ENCODE measurements around the gene NSG1. TPM values are rescaled to one million over a fixed set of nuclear protein-coding genes. Genes with fewer than 3 reads are reported as not detected.
"Not testable (repeated sequence)": the region's sequence is repeated elsewhere in the genome, so short reads cannot be mapped to it uniquely, and the experiment has no call there.

NSG1 gene
- total RNA-seq, 1 donor from 2014 or later, result not detected

- no peak for DNase-seq (ENCODE audit: low spot score)
- Mint-ChIP-seq H3K27ac (no peak overlapping the region), H3K4me3 (ENCODE audit: low read depth) (no peak overlapping the region), H3K4me1 (ENCODE audit: low read depth) (peaks cover 12% of the 10 kb centered on the region), H3K36me3 (ENCODE audit: low read depth) (peaks cover 21% of the 10 kb centered on the region), H3K27me3 (ENCODE audit: low read depth) (no peaks in the 10 kb centered on the region), H3K9me3 (no peaks in the 10 kb centered on the region)
- intact Hi-C loops (cut with micrococcal nuclease), result no loop called here
Measured at GRCh38 chr4:4418676-4419390, 31.9 kb downstream of the NSG1 start.

GRCh38 chr4:4419896-4420295, 33.0 kb downstream of the NSG1 start:
- no peak overlapping the region for H3K4me3 Mint-ChIP-seq (ENCODE audit: low read depth)
- DNase-seq (ENCODE audit: low spot score), result no peak
- peaks cover 21% of the 10 kb centered on the region for H3K36me3 Mint-ChIP-seq (ENCODE audit: low read depth)
- H3K9me3 Mint-ChIP-seq, result no peaks in the 10 kb centered on the region
- H3K27ac Mint-ChIP-seq, result no peak overlapping the region
- no peaks in the 10 kb centered on the region for H3K27me3 Mint-ChIP-seq (ENCODE audit: low read depth)
- intact Hi-C loops (cut with micrococcal nuclease), result no loop called here
- H3K4me1 Mint-ChIP-seq (ENCODE audit: low read depth), result peaks cover 12% of the 10 kb centered on the region

GRCh38 chr4:4420421-4420820, 33.5 kb downstream of the NSG1 start:
- no peaks in the 10 kb centered on the region for H3K27me3 Mint-ChIP-seq (ENCODE audit: low read depth)
- no peak overlapping the region for H3K27ac Mint-ChIP-seq
- H3K36me3 Mint-ChIP-seq (ENCODE audit: low read depth), result peaks cover 21% of the 10 kb centered on the region
- intact Hi-C loops (cut with micrococcal nuclease), result no loop called here
- H3K4me1 Mint-ChIP-seq (ENCODE audit: low read depth), result peaks cover 12% of the 10 kb centered on the region
- no peaks in the 10 kb centered on the region for H3K9me3 Mint-ChIP-seq
- DNase-seq (ENCODE audit: low spot score), result no peak
- H3K4me3 Mint-ChIP-seq (ENCODE audit: low read depth), result no peak overlapping the region

GRCh38 chr4:4421356-4421755, 34.5 kb downstream of the NSG1 start:
- no peaks in the 10 kb centered on the region for H3K27me3 Mint-ChIP-seq (ENCODE audit: low read depth)
- H3K27ac Mint-ChIP-seq, result no peak overlapping the region
- DNase-seq (ENCODE audit: low spot score), result no peak
- peaks cover 21% of the 10 kb centered on the region for H3K36me3 Mint-ChIP-seq (ENCODE audit: low read depth)
- peaks cover 12% of the 10 kb centered on the region for H3K4me1 Mint-ChIP-seq (ENCODE audit: low read depth)
- no peaks in the 10 kb centered on the region for H3K9me3 Mint-ChIP-seq
- intact Hi-C loops (cut with micrococcal nuclease), result no loop called here
- no peak overlapping the region for H3K4me3 Mint-ChIP-seq (ENCODE audit: low read depth)

GRCh38 chr4:4422117-4422516, 35.2 kb downstream of the NSG1 start:
- H3K4me1 Mint-ChIP-seq (ENCODE audit: low read depth), result peaks cover 12% of the 10 kb centered on the region
- H3K9me3 Mint-ChIP-seq; H3K4me3 Mint-ChIP-seq (ENCODE audit: low read depth); H3K27ac Mint-ChIP-seq; intact Hi-C loops (cut with micrococcal nuclease); H3K27me3 Mint-ChIP-seq (ENCODE audit: low read depth); DNase-seq (ENCODE audit: low spot score): not testable (repeated sequence)
- H3K36me3 Mint-ChIP-seq (ENCODE audit: low read depth), result peaks cover 21% of the 10 kb centered on the region

- DNase-seq (ENCODE audit: low spot score), result no peak
- Mint-ChIP-seq H3K4me3 (ENCODE audit: low read depth) (no peak overlapping the region), H3K36me3 (ENCODE audit: low read depth) (peaks cover 19% of the 10 kb centered on the region), H3K27ac (no peak overlapping the region), H3K4me1 (ENCODE audit: low read depth) (peaks cover 12% of the 10 kb centered on the region), H3K9me3 (no peaks in the 10 kb centered on the region), H3K27me3 (ENCODE audit: low read depth) (no peaks in the 10 kb centered on the region)
- intact Hi-C loops (cut with micrococcal nuclease), result no loop called here
Measured at GRCh38 chr4:4422856-4423499, 36.1 kb downstream of the NSG1 start.

- intact Hi-C loops (cut with micrococcal nuclease), result no loop called here
- H3K36me3 Mint-ChIP-seq (ENCODE audit: low read depth), result peaks cover 12% of the 10 kb centered on the region
- H3K4me3 Mint-ChIP-seq (ENCODE audit: low read depth), result no peak overlapping the region
- no peak overlapping the region for H3K27ac Mint-ChIP-seq
- no peaks in the 10 kb centered on the region for H3K9me3 Mint-ChIP-seq
- no peak for DNase-seq (ENCODE audit: low spot score)
- peaks cover 4% of the 10 kb centered on the region for H3K4me1 Mint-ChIP-seq (ENCODE audit: low read depth)
- H3K27me3 Mint-ChIP-seq (ENCODE audit: low read depth), result no peaks in the 10 kb centered on the region
Measured at GRCh38 chr4:4423706-4424498, 37.0 kb downstream of the NSG1 start.

- H3K4me3 Mint-ChIP-seq (ENCODE audit: low read depth), result no peak overlapping the region
Measured at GRCh38 chr4:4424499-4425115, 37.7 kb downstream of the NSG1 start.

GRCh38 chr4:4425119-4425690, 38.3 kb downstream of the NSG1 start:
- intact Hi-C loops (cut with micrococcal nuclease), result no loop called here
- no peak for DNase-seq (ENCODE audit: low spot score)
- Mint-ChIP-seq H3K9me3 (no peaks in the 10 kb centered on the region), H3K27ac (no peak overlapping the region), H3K36me3 (ENCODE audit: low read depth) (peaks cover 6% of the 10 kb centered on the region), H3K4me1 (ENCODE audit: low read depth) (no peaks in the 10 kb centered on the region), H3K4me3 (ENCODE audit: low read depth) (no peak overlapping the region), H3K27me3 (ENCODE audit: low read depth) (no peaks in the 10 kb centered on the region)

More at GRCh38 chr4:4424499-4425115, 37.7 kb downstream of the NSG1 start:
- H3K27me3 Mint-ChIP-seq (ENCODE audit: low read depth), result no peaks in the 10 kb centered on the region
- H3K9me3 Mint-ChIP-seq, result no peaks in the 10 kb centered on the region
- peaks cover 9% of the 10 kb centered on the region for H3K36me3 Mint-ChIP-seq (ENCODE audit: low read depth)
- no peak overlapping the region for H3K27ac Mint-ChIP-seq
- no peaks in the 10 kb centered on the region for H3K4me1 Mint-ChIP-seq (ENCODE audit: low read depth)
- DNase-seq (ENCODE audit: low spot score), result no peak
- intact Hi-C loops (cut with micrococcal nuclease), result no loop called here

- peaks cover 3% of the 10 kb centered on the region for H3K4me1 Mint-ChIP-seq (ENCODE audit: low read depth)
- no peaks in the 10 kb centered on the region for H3K9me3 Mint-ChIP-seq
- no peak overlapping the region for H3K27ac Mint-ChIP-seq
- intact Hi-C loops (cut with micrococcal nuclease), result no loop called here
- no peak for DNase-seq (ENCODE audit: low spot score)
- H3K36me3 Mint-ChIP-seq (ENCODE audit: low read depth), result peaks cover 3% of the 10 kb centered on the region
- H3K4me3 Mint-ChIP-seq (ENCODE audit: low read depth), result no peak overlapping the region
- no peaks in the 10 kb centered on the region for H3K27me3 Mint-ChIP-seq (ENCODE audit: low read depth)
Measured at GRCh38 chr4:4425696-4426095, 38.8 kb downstream of the NSG1 start.

GRCh38 chr4:4426511-4427120, 39.7 kb downstream of the NSG1 start:
- no peak for DNase-seq (ENCODE audit: low spot score)
- Mint-ChIP-seq H3K4me1 (ENCODE audit: low read depth) (peaks cover 5% of the 10 kb centered on the region), H3K9me3 (no peaks in the 10 kb centered on the region), H3K4me3 (ENCODE audit: low read depth) (no peak overlapping the region), H3K36me3 (ENCODE audit: low read depth) (no peaks in the 10 kb centered on the region), H3K27ac (no peak overlapping the region), H3K27me3 (ENCODE audit: low read depth) (no peaks in the 10 kb centered on the region)
- intact Hi-C loops (cut with micrococcal nuclease), result no loop called here

- Mint-ChIP-seq H3K36me3 (ENCODE audit: low read depth) (no peaks in the 10 kb centered on the region), H3K27me3 (ENCODE audit: low read depth) (no peaks in the 10 kb centered on the region), H3K27ac (no peak overlapping the region), H3K4me3 (ENCODE audit: low read depth) (no peak overlapping the region), H3K9me3 (no peaks in the 10 kb centered on the region), H3K4me1 (ENCODE audit: low read depth) (peaks cover 5% of the 10 kb centered on the region)
- DNase-seq (ENCODE audit: low spot score), result no peak
- intact Hi-C loops (cut with micrococcal nuclease), result no loop called here
Measured at GRCh38 chr4:4427121-4427870, 40.4 kb downstream of the NSG1 start.

Data from activated T-helper 2 cell treated with anti-CD3 and anti-CD28 coated beads, Interferon-gamma antibody, Interleukin-2, Interleukin-4, amounts not matched to agents 10 μg/mL and 5 μg/mL and 100 μg/mL, durations not matched to agents 14 hours and 24 hours and 36 hours (primary cell).